ENCODE measurements around the gene TTC9B. TPM values are rescaled to one million over a fixed set of nuclear protein-coding genes. Genes with fewer than 3 reads are reported as not detected.

TTC9B gene
- total and polyA plus RNA-seq, 2 donors from 2014 or later, result not detected

GRCh38 chr19:40184273-40184672 is 33.9 kb downstream of the TTC9B start:
- Histone ChIP-seq H3K4me3 (ENCODE audit: low read length in 3 of 3) (no peak overlapping the region), H3K36me3 (ENCODE audit: control insufficient read depth in 2 of 3, insufficient read depth in 3 of 3, low read length in 3 of 3) (no peaks in the 10 kb centered on the region), H3K4me1 (ENCODE audit: control insufficient read depth in 2 of 3, insufficient read depth in 2 of 3, low read depth in 1 of 3, low read length in 3 of 3) (no peaks in the 10 kb centered on the region), H3K9ac (ENCODE audit: low read length in 3 of 3) (no peak overlapping the region), H3K9me3 (ENCODE audit: control insufficient read depth in 2 of 3, insufficient read depth in 1 of 3, low read length in 3 of 3) (no peaks in the 10 kb centered on the region), H3K27ac (ENCODE audit: low read depth in 2 of 2, low read length in 2 of 2) (no peak overlapping the region), H3K27me3 (ENCODE audit: control insufficient read depth, insufficient read depth, low read length) (no peaks in the 10 kb centered on the region)
- TF ChIP-seq, protein P1, sequence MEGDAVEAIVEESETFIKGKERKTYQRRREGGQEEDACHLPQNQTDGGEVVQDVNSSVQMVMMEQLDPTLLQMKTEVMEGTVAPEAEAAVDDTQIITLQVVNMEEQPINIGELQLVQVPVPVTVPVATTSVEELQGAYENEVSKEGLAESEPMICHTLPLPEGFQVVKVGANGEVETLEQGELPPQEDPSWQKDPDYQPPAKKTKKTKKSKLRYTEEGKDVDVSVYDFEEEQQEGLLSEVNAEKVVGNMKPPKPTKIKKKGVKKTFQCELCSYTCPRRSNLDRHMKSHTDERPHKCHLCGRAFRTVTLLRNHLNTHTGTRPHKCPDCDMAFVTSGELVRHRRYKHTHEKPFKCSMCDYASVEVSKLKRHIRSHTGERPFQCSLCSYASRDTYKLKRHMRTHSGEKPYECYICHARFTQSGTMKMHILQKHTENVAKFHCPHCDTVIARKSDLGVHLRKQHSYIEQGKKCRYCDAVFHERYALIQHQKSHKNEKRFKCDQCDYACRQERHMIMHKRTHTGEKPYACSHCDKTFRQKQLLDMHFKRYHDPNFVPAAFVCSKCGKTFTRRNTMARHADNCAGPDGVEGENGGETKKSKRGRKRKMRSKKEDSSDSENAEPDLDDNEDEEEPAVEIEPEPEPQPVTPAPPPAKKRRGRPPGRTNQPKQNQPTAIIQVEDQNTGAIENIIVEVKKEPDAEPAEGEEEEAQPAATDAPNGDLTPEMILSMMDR (IDR thresholded peaks at IDR 0.05; ENCODE audit: borderline replicate concordance, extremely low read depth, insufficient read depth), result no peak
- intact Hi-C loops (cut with DNase I), result no loop called here
- FAIRE-seq, result no peak
- no peak for DNase-seq

DNA sequence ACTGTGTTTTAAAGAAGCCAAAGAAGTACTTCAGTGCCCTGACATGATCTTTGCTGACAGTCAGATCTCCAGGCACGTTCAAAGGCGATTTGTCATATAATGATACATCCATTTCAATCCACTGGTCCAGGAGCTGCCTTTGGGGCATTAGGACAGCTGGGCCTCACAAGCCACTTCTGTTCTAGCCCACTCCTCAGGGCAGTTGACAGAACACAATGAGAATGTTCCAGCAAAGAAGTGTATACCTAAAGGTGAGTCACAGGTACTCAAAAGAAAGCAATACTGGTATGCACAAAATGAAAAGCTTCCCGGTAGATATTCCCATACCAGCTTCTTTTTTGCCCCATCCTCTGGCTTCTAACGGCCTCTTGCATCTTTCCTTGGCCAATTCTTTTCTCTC is 39.4 kb downstream of the TTC9B start:
- TF ChIP-seq, protein P1 (IDR thresholded peaks at IDR 0.05; ENCODE audit: borderline replicate concordance, extremely low read depth, insufficient read depth), result no peak
- intact Hi-C loops (cut with DNase I), result no loop called here
- H3K36me3 ChIP-seq (ENCODE audit: control insufficient read depth in 2 of 3, insufficient read depth in 3 of 3, low read length in 3 of 3), result no peaks in the 10 kb centered on the region
- H3K4me3 ChIP-seq (ENCODE audit: low read length in 3 of 3), result no peak overlapping the region
- H3K27me3 ChIP-seq (ENCODE audit: control insufficient read depth, insufficient read depth, low read length), result no peaks in the 10 kb centered on the region
- no peak overlapping the region for H3K9ac ChIP-seq (ENCODE audit: low read length in 3 of 3)
- H3K9me3 ChIP-seq (ENCODE audit: control insufficient read depth in 2 of 3, insufficient read depth in 1 of 3, low read length in 3 of 3), result peaks cover 0 to 4% (median 0%) of the 10 kb centered on the region in 3 donors
- FAIRE-seq (no peak), DNase-seq (no peak)
- no peak overlapping the region for H3K27ac ChIP-seq (ENCODE audit: low read depth in 2 of 2, low read length in 2 of 2)
- H3K4me1 ChIP-seq (ENCODE audit: control insufficient read depth in 2 of 3, insufficient read depth in 2 of 3, low read depth in 1 of 3, low read length in 3 of 3), result no peaks in the 10 kb centered on the region

DNA sequence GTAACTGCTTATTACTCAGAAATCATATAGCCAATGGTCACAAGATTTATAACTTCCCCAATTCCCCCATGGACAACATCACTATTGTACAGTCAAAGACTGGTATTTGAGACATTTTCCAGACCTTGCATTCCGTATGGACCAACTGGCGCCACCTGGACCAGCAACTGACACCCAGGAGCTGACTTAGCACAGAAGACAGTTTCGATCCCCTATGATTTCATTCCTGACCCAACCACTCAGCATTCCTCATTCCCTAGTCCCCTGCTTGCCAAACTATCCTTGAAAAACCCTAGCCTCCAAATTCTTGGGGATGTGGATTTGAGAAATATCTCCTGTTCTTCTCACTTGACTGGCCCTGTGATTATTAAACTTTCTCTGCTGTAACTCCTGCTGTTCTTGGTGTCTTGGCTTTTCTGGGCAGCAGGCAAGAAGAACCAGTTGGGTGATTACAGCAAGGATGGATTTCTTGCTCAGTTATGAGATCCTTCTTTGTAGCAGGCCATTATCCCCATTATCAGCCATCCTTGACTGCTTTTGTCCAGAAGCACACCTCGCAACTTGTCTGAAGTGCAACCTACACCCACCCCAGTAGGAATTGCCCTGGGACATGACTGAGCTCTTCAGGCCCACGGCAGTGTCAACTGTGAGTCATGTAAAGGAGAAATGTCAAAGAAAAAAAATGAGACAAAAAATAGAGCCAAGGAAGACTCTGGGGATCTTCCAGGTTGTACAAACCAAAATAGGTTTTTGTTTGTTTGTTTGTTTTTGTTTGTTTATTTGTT is 40.7 kb downstream of the TTC9B start:
- DNase-seq (no peak), FAIRE-seq (no peak)
- Histone ChIP-seq H3K9me3 (ENCODE audit: control insufficient read depth in 2 of 3, insufficient read depth in 1 of 3, low read length in 3 of 3) (peaks cover 0 to 4% (median 0%) of the 10 kb centered on the region in 3 donors), H3K36me3 (ENCODE audit: control insufficient read depth in 2 of 3, insufficient read depth in 3 of 3, low read length in 3 of 3) (no peaks in the 10 kb centered on the region), H3K4me3 (ENCODE audit: low read length in 3 of 3) (no peak overlapping the region), H3K27me3 (ENCODE audit: control insufficient read depth, insufficient read depth, low read length) (no peaks in the 10 kb centered on the region), H3K27ac (ENCODE audit: low read depth in 2 of 2, low read length in 2 of 2) (no peak overlapping the region), H3K4me1 (ENCODE audit: control insufficient read depth in 2 of 3, insufficient read depth in 2 of 3, low read depth in 1 of 3, low read length in 3 of 3) (no peaks in the 10 kb centered on the region), H3K9ac (ENCODE audit: low read length in 3 of 3) (no peak overlapping the region)
- intact Hi-C loops (cut with DNase I), result no loop called here
- TF ChIP-seq, protein P1 (IDR thresholded peaks at IDR 0.05; ENCODE audit: borderline replicate concordance, extremely low read depth, insufficient read depth), result no peak
